Measurements from ENCODE around the gene DLEC1.

Gene DLEC1

GRCh38 chr3:38040401-38040800 is 1.4 kb downstream of the DLEC1 start:
- in situ Hi-C loops (cut with HindIII; ENCODE audit: low pct_ligation_motif_present, low sequenced_read_pairs) = no loop called here
- Histone ChIP-seq H3K27ac (no peak overlapping the region), H3K4me3 (ENCODE audit: low read depth, low read length) (no peak overlapping the region), H3K27me3 (replicated peaks) (no peaks in the 10 kb centered on the region), H3K36me3 (replicated peaks) (no peaks in the 10 kb centered on the region)
- TF ChIP-seq CTCF (IDR thresholded peaks at IDR 0.05; ENCODE audit: low read depth, low read length, missing control alignments) = no peak
- DNase-seq = no peak

- in situ Hi-C loops (cut with HindIII; ENCODE audit: low pct_ligation_motif_present, low sequenced_read_pairs) = no loop called here
- H3K27me3 ChIP-seq (replicated peaks) = no peaks in the 10 kb centered on the region
- DNase-seq = no peak
- no peaks in the 10 kb centered on the region for H3K36me3 ChIP-seq (replicated peaks)
- H3K27ac ChIP-seq = no peak overlapping the region
- no peak overlapping the region for H3K4me3 ChIP-seq (ENCODE audit: low read depth, low read length)
- TF ChIP-seq CTCF (IDR thresholded peaks at IDR 0.05; ENCODE audit: low read depth, low read length, missing control alignments) = no peak
Observed at GRCh38 chr3:38043486-38043885, 4.5 kb downstream of the DLEC1 start.

- no peak for DNase-seq
- in situ Hi-C loops (cut with HindIII; ENCODE audit: low pct_ligation_motif_present, low sequenced_read_pairs) = no loop called here
- H3K27ac ChIP-seq = no peak overlapping the region
- no peak overlapping the region for H3K4me3 ChIP-seq (ENCODE audit: low read depth, low read length)
- H3K27me3 ChIP-seq (replicated peaks) = no peaks in the 10 kb centered on the region
- H3K36me3 ChIP-seq (replicated peaks) = no peaks in the 10 kb centered on the region
- TF ChIP-seq CTCF (IDR thresholded peaks at IDR 0.05; ENCODE audit: low read depth, low read length, missing control alignments) = no peak
Observed at GRCh38 chr3:38046027-38046426, 7.0 kb downstream of the DLEC1 start.

GRCh38 chr3:38046821-38047220 is 7.8 kb downstream of the DLEC1 start:
- in situ Hi-C loops (cut with HindIII; ENCODE audit: low pct_ligation_motif_present, low sequenced_read_pairs) = no loop called here
- TF ChIP-seq CTCF (IDR thresholded peaks at IDR 0.05; ENCODE audit: low read depth, low read length, missing control alignments) = no peak
- H3K27me3 ChIP-seq (replicated peaks) = no peaks in the 10 kb centered on the region

GRCh38 chr3:38047896-38048295 is 8.9 kb downstream of the DLEC1 start:
- no peak for TF ChIP-seq CTCF (IDR thresholded peaks at IDR 0.05; ENCODE audit: low read depth, low read length, missing control alignments)
- in situ Hi-C loops (cut with HindIII; ENCODE audit: low pct_ligation_motif_present, low sequenced_read_pairs) = no loop called here
- H3K27ac ChIP-seq = no peak overlapping the region
- no peak for DNase-seq
- H3K4me3 ChIP-seq (ENCODE audit: low read depth, low read length) = no peak overlapping the region
- no peaks in the 10 kb centered on the region for H3K36me3 ChIP-seq (replicated peaks)
- no peaks in the 10 kb centered on the region for H3K27me3 ChIP-seq (replicated peaks)

More at GRCh38 chr3:38046821-38047220, 7.8 kb downstream of the DLEC1 start:
- Histone ChIP-seq H3K36me3 (replicated peaks) (no peaks in the 10 kb centered on the region), H3K27ac (no peak overlapping the region), H3K4me3 (ENCODE audit: low read depth, low read length) (no peak overlapping the region)
- no peak for DNase-seq

- Histone ChIP-seq H3K27ac (no peak overlapping the region), H3K36me3 (replicated peaks) (no peaks in the 10 kb centered on the region), H3K27me3 (replicated peaks) (no peaks in the 10 kb centered on the region), H3K4me3 (ENCODE audit: low read depth, low read length) (no peak overlapping the region)
- no peak for DNase-seq
- TF ChIP-seq CTCF (IDR thresholded peaks at IDR 0.05; ENCODE audit: low read depth, low read length, missing control alignments) = no peak
- in situ Hi-C loops (cut with HindIII; ENCODE audit: low pct_ligation_motif_present, low sequenced_read_pairs) = no loop called here
Observed at GRCh38 chr3:38049358-38050126, 10.5 kb downstream of the DLEC1 start.

All from brain microvascular endothelial cell (primary cell).